ENCODE measurements around the gene MYMX. TPM values are rescaled to one million over a fixed set of nuclear protein-coding genes. Genes with fewer than 3 reads are reported as not detected.

Gene MYMX
- total RNA-seq, 2 donors from 2014 or later, result 1.5 TPM; not detected in 1

- DNase-seq (ENCODE audit: low spot score), result no peak
- intact Hi-C loops (cut with DNase I), result no loop called here
Measured at GRCh38 chr6:44256775-44257024, 40.0 kb downstream of the MYMX start.

DNA sequence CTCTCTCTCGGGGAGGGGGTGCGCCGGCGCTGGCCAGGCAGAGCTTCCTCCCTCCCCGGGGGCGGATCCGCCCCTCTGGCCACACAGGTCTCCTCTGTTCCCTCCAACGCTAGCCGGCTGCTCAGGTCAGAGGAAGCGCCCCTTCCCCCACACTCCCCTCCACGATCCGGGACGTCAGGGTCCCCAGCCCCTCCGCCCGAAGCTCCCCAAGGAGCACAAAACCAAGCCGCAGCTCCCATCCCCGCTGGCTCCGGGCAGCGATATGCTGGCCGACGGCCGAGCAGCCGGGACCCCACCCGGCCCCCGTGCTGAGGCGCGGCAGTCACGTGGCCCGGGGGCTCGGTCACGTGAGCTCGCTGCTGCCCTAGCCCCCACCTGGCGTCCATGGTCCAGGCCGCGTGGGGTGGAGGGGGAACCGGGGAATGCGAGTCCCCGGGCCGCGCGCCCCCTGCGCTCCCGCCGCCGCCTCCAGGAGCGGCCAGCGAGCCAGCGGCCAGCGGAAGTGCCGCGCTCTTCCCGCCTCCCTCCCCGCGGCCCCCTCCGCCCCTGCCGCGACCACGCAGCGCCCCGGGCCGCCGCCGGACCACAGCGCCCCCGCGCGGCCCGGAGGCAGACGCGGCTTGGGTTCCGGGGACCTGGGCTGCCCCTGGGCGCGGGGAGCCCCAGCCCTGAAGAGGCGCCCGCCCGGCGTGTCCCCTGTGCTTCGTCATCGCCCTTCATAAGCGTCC, 40.5 kb downstream of the MYMX start, which contains the start of gene SLC35B2:
SLC35B2 (minus strand) TSS at position 504 of the 728 bp plus-strand sequence; CDS start at position 386, 118 bp downstream.
- DNase-seq (ENCODE audit: low spot score), result peak; percentile 88
- intact Hi-C loops (cut with DNase I), result no loop called here

DNA sequence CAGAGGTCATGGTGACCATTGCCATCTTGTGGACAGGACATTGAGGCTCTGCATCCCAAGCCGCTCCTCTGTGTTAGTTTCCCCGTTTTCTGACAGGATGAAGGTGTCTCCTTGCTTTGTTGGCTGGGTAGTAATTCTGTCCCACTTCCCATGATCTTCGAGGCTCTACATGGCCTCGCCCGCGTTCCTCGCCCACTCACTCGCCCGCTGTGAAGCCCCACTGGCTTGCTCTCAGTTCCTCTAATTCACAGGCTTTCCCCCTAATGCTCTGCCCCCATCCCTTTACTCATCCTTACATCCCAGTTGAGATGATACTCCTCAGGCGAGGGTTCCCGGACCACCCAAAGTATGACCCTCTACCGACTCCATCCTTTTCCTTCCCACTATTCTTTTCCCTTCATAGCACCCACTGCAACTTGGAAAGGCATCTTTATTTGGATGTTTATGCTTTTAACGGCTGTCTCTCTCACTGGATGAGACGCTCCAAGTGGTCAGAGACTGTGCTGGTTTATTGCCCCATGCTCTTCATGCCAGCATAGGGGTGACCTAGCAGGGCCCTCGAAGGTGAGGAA, 41.1 kb downstream of the MYMX start:
- DNase-seq (ENCODE audit: low spot score), result no peak
- intact Hi-C loops (cut with DNase I), result no loop called here

DNA sequence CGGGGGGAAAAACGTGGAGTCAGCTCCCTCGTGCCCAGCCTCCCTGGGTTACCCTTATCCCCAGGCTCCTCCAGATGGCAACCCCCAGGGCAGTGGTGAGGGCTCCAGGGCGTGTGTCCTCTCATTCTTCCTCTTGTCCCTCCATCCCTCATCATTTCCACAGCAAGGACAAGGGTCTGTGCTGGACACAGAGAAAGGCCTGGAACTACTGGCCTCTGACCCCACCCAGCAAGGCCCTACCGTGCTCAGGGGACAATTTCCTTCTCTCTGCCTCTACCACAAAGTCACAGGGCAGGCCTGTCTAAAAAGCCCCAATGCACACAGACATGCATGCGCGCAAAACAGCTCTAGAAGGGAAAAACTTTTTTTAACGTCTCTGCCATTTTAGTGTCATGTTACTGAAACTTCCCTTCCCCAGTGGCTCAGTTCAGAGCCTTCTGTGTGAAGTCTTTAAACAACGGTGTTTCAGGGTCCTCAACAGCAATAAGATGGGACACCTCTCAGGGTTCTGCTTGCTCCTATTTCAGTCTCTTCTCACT, 41.7 kb downstream of the MYMX start:
- intact Hi-C loops (cut with DNase I), result no loop called here
- peak; percentile 64 for DNase-seq (ENCODE audit: low spot score)

DNA sequence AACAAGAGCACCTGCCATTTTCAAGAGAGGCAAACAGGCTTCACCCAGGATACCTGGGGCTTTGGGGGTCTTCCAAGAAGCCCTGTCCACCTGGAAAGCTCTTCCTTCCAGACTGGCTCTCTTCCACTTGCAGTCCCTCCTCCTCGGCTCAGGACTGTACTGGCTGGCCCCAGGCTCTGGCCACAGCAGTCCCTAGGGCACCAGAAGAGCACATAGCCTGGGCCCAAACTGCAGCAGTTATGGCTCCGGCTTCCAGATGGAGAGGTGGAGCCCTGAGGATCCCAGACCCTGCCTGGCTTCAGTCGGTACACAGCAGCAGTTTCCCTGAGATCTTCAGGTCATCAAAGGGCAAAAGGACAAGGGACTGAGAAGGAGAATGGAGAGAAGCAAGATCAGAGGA, 42.2 kb downstream of the MYMX start:
- no peak for DNase-seq (ENCODE audit: low spot score)

DNA sequence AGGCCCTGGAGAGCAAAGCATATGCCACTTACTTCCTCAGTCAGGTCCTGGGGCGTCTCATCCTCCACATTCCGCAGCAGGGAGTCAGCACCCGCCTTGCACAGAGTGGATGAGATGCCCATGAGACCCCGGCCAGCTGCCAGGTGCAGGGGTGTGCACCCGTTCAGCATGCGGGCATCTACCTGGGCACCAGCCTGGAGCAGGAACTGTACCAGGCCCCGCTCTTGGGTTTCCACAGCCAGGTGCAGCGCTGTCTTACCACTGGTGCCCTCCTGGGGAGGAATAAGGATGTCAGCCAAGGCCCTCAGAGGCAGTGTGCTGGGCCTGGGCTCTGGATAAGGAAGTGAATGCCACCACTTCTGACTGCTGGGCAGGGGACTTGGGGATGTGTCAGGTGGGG, 43.3 kb downstream of the MYMX start:
- intact Hi-C loops (cut with DNase I), result no loop called here
- no peak for DNase-seq (ENCODE audit: low spot score)

More for the DNA sequence above, 42.2 kb downstream of the MYMX start:
- intact Hi-C loops (cut with DNase I), result no loop called here

DNA sequence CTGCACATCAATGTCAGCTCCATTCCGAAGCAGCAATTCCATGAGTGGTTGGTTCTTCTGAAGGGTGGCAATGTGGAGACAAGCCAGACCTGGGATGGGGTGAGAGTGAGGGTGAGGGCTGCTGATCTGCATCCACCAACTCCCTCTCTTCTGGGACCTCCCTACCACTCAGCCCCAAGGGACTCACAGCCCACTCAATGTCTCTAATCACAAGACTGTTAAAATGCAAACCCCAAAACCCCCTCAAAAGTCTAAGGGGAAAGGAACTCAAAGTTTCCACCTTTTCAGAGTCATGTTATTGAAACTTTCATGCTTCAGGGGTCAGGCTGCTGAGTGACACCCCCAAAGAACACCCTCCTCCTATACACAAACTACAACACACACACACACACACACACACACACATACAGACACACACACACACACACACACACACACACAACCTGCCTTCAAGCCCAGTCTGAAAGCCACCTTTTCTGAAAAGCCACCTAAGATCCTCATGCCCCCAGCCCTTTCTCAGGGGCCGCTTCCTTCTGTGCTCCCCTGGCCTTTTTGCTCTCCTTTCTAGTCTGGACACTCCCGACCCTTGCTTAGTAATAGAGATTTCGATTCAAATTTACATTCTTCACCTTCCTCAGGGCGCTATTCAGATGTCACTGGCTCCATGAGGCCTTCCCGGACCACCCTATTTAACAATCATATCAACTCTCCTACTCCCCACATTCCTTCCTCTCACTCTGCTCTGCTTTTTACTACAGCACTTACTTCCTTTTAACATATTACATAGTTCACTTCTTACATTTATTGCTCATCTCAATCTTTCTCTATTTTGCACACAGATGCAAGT, 43.9 kb downstream of the MYMX start:
- intact Hi-C loops (cut with DNase I), result no loop called here
- DNase-seq (ENCODE audit: low spot score), result no peak

- intact Hi-C loops (cut with DNase I), result no loop called here
- no peak for DNase-seq (ENCODE audit: low spot score)
Measured at GRCh38 chr6:44261581-44261980, 44.9 kb downstream of the MYMX start.

DNA sequence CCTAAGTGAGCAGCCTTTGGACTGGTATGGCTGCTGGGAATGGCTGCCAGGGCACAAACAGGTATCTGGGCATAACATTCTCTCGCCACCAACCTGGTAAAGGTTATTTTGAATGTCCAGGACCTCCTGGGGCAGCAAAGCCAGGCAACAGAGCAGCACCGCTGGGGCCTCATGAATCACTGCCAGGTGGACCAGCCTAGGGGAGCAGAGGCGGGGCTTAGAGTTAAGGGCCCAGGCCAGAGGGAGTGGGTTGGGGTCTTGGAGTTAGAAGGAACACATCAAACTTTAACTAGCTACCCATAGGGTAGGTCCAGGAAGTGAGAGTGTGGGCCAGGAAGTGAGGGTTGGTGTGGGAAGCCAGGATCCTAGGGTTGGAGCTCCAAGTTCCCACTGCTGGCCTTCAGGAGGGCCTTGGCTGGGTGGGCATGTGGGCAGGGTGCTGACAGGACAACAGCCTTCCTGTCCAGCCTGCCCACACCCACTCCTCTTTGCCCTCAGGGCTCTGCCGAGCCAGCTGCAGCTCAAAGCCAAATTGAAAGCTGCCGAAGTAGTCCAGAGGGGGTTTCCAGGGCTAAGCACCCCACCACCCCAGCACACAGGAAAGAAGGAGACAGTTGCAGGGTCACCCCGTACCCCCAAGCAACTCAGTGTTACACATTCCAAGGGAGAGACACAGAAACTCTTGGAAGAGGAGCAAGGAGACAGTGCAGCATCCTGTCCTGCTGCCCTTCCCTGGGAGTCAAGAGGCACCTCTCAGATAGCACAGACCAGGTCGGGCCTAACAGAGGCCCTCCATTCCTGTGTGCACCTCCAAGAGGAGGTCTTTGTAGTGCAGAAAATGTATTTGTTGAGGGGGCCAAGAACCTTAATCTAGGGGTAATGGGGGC, 46.0 kb downstream of the MYMX start:
- intact Hi-C loops (cut with DNase I), result no loop called here
- DNase-seq (ENCODE audit: low spot score), result peak; percentile 47

DNA sequence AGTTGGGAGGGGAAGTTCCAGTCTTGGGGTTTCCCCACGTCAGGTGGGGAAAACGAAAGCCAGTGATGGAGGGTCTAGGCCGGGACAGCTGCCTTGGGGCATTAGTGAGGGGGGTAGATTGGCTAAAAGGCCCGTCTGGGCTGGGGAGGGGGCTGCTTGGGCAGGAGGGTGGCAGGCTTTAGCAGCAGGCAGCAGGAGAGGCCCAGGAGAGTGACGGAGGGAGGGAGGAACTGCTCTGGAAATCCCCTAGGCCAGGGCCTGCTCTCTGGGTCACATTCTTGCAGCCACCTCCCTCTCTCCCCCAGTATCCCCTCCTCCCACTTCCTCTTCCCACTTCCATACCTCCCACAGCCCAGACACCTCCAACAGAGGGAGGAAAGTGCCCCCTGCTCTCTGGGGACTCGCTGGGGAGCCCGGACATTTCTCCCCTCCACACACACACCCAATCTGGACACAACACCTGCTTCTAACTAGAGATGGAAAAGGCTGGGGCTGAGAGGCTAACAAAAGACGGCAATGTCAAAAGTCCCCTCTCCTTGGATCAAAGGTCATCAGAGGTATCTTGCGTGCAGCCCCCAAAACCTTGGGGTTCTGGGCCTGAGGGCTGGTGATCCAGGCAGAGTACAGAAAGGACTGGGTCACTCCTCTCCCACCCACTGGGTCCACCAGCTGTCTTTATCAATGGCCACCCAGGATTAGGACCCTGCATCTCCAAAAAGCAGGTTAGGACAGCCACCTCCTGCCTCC, 46.8 kb downstream of the MYMX start:
- peak; percentile 74 for DNase-seq (ENCODE audit: low spot score)
- intact Hi-C loops (cut with DNase I), result no loop called here

GRCh38 chr6:44264154-44265006, 47.7 kb downstream of the MYMX start:
- DNase-seq (ENCODE audit: low spot score), result peak; percentile 89
- intact Hi-C loops (cut with DNase I), result loop anchor here in 1 of 2 donors (5.0 kb wide), 1 partner anchor 73 kb away; no protein-coding TSS in a partner anchor

GRCh38 chr6:44265007-44265721, 48.4 kb downstream of the MYMX start, which contains the start of gene NFKBIE:
NFKBIE (minus strand) TSS chr6:44265551; CDS start chr6:44265346, 205 bp downstream.
- intact Hi-C loops (cut with DNase I), result loop anchor here in 1 of 2 donors (5.0 kb wide), 1 partner anchor 72 kb away; no protein-coding TSS in a partner anchor
- DNase-seq (ENCODE audit: low spot score), result peak; percentile 98

GRCh38 chr6:44265722-44266233, 49.1 kb downstream of the MYMX start:
- intact Hi-C loops (cut with DNase I), result loop anchor here (1.0 to 5.0 kb wide), 2 partner anchors 39 to 72 kb away; no protein-coding TSS in a partner anchor
- no peak for DNase-seq (ENCODE audit: low spot score)

DNA sequence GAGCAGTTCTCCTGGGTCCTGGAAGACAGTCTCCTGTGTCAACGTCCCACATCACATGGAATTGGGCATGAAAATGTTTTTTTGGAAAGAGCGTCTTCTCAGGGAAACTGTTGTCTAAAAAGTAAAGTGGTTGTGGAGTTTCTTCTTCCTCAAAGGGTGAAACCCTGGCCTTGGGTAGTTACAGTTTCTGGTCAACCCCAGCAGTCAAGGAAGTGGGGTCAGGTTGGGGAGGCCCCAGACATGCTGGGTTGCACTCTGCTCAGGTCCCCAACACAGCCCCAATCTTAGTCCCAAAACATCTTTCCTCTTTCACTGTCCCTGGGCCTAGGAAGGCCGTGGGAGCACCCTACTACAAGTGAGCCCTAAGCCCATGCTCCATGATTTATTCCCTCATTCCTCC, 49.6 kb downstream of the MYMX start:
- no peak for DNase-seq (ENCODE audit: low spot score)
- intact Hi-C loops (cut with DNase I), result loop anchor here (1.0 to 5.0 kb wide), 2 partner anchors 40 to 71 kb away; no protein-coding TSS in a partner anchor

GRCh38 chr6:44267252-44267651, 50.5 kb downstream of the MYMX start:
- intact Hi-C loops (cut with DNase I), result loop anchor here in 1 of 2 donors (5.0 kb wide), 1 partner anchor 70 kb away; no protein-coding TSS in a partner anchor
- no peak for DNase-seq (ENCODE audit: low spot score)

All from posterior vena cava (tissue), 2 donors.